ENCODE measurements around the gene TOB1.

Gene TOB1

GRCh38 chr17:50844117-50844700, 21.9 kb downstream of the TOB1 start:
- DNase-seq, result no peak

- no peak for DNase-seq
Observed at GRCh38 chr17:50843150-50843905, 22.8 kb downstream of the TOB1 start.

- DNase-seq, result no peak
Observed at GRCh38 chr17:50842506-50843149, 23.5 kb downstream of the TOB1 start.

GRCh38 chr17:50841949-50842354, 24.2 kb downstream of the TOB1 start:
- DNase-seq, result no peak

- DNase-seq, result no peak
Observed at GRCh38 chr17:50841277-50841948, 24.7 kb downstream of the TOB1 start.

GRCh38 chr17:50840311-50840851, 25.8 kb downstream of the TOB1 start:
- DNase-seq, result no peak

GRCh38 chr17:50839591-50840310, 26.4 kb downstream of the TOB1 start:
- DNase-seq, result no peak

GRCh38 chr17:50837980-50838954, 27.9 kb downstream of the TOB1 start:
- no peak for DNase-seq

- no peak for DNase-seq
Observed at GRCh38 chr17:50837286-50837979, 28.7 kb downstream of the TOB1 start.

GRCh38 chr17:50836826-50837225, 29.3 kb downstream of the TOB1 start:
- no peak for DNase-seq

GRCh38 chr17:50835301-50836234, 30.6 kb downstream of the TOB1 start, which contains the start of gene WFIKKN2:
TSS of gene WFIKKN2 (plus strand) at chr17:50835586. CDS start at chr17:50835938, 352 bp downstream.
- no peak for DNase-seq

GRCh38 chr17:50834429-50835300, 31.5 kb downstream of the TOB1 start:
- no peak for DNase-seq

GRCh38 chr17:50833510-50834428, 32.4 kb downstream of the TOB1 start:
- no peak for DNase-seq

GRCh38 chr17:50832864-50833381, 33.2 kb downstream of the TOB1 start:
- no peak for DNase-seq

- no peak for DNase-seq
Observed at GRCh38 chr17:50832267-50832863, 33.8 kb downstream of the TOB1 start.

GRCh38 chr17:50831471-50831928, 34.7 kb downstream of the TOB1 start:
- no peak for DNase-seq

Measured in NCI-H1048 (cell line).